PFSK-1 (cell line): ENCODE data around the gene GALNT10.

Experiments used
- POLR2AphosphoS5 ChIP-seq: IDR thresholded peaks from 2 replicates; pipeline ENCODE4 v1.6.1; 2012; ENCODE audit warnings: low read depth, mild to moderate bottlenecking, control low read depth, low read length, moderate library complexity
- SIN3A ChIP-seq: IDR thresholded peaks from 2 replicates; pipeline ENCODE4 v1.6.1; 2012; ENCODE audit warnings: mild to moderate bottlenecking, low read length, moderate library complexity, borderline replicate concordance; ENCODE audit not compliant: insufficient read depth
- TAF1 ChIP-seq: IDR thresholded peaks from 2 replicates; pipeline ENCODE4 v1.6.1; 2012; ENCODE audit warnings: low read length, control low read depth, borderline replicate concordance; ENCODE audit not compliant: insufficient read depth

DNA sequence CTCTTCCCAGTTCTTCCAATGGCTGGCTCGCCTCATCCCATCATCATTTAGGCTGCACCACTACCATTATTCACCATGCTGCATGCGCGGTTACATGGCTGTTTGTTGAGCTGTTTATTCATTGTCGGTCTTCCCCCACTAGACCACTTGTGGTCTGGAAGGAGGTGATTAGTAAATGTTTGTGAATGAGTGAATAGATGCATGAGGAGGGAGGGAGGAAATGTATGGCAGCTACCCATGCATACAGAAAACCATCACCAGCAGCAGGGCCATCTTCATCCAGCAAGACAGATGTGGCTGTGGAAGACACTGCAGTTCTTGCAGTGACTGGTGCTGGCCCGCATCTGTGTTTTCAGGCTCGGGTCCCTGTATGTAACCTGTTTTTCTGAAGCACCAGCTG, 141.9 kb downstream of the GALNT10 start:
- TF ChIP-seq POLR2AphosphoS5 (no peak), TAF1 (no peak), SIN3A (no peak)
